H1 (cell line): ENCODE data around the gene AFF4. TPM values are rescaled to one million over a fixed set of nuclear protein-coding genes. Genes with fewer than 3 reads are reported as not detected.

Source experiments
- BRCA1 ChIP-seq: IDR thresholded peaks from 2 replicates; pipeline ENCODE4 v1.6.1; 2012; ENCODE audit warnings: low read depth, low read length, improper control_type of control experiment
- CHD7 ChIP-seq: fragments of 300-600 bp; sonication (generic); IDR thresholded peaks from 2 replicates; pipeline ENCODE4 v1.7.1; 2012; ENCODE audit warnings: low read length, moderate library complexity, mild to moderate bottlenecking, inconsistent platforms; ENCODE audit not compliant: insufficient replicate concordance
- RAD21 ChIP-seq, 2 experiments: IDR thresholded peaks in 1 of 2; conservative IDR thresholded peaks in 1 of 2; 2 replicates each; pipeline ENCODE4 v1.6.1; 2011; ENCODE audit warnings: low read depth in 2 of 2, low read length in 2 of 2, improper control_type of control experiment in 1 of 2, inconsistent platforms in 1 of 2, mild to moderate bottlenecking in 1 of 2, moderate library complexity in 1 of 2
- RFX5 ChIP-seq: IDR thresholded peaks from 2 replicates; pipeline ENCODE4 v1.6.1; 2011; ENCODE audit warnings: low read depth, low read length, improper control_type of control experiment, borderline replicate concordance
- RNF2 ChIP-seq: fragments of 200-900, 300-1000 bp; sonication (generic); IDR thresholded peaks from 2 replicates; pipeline ENCODE4 v1.7.1; 2016; ENCODE audit warnings: borderline replicate concordance, low read depth, mild to moderate bottlenecking, antibody characterized with exemption, low read length; ENCODE audit not compliant: poor library complexity, severe bottlenecking; ENCODE audit errors: missing control alignments
- SIN3A ChIP-seq, 2 experiments: IDR thresholded peaks in 1 of 2; conservative IDR thresholded peaks in 1 of 2; 2 replicates each; pipeline ENCODE4 v1.6.1; 2011 to 2012; ENCODE audit warnings: low read length in 2 of 2, improper control_type of control experiment in 1 of 2, low read depth in 1 of 2, mild to moderate bottlenecking in 1 of 2
- SUZ12 ChIP-seq: fragments of 200-600 bp; sonication (generic); IDR thresholded peaks from 2 replicates; pipeline ENCODE4 v1.6.1; 2012; ENCODE audit warnings: mild to moderate bottlenecking, inconsistent platforms, low read length, moderate library complexity, mixed read lengths
- TCF12 ChIP-seq: IDR thresholded peaks from 2 replicates; pipeline ENCODE4 v1.6.1; 2011; ENCODE audit warnings: low read depth, mild to moderate bottlenecking, low read length
- polyA plus RNA-seq, 7 experiments: library from polyadenylated mRNA; depleted of rRNA in 3 of 7; stranded (reverse) in 5 of 7; unstranded in 2 of 7; fragments of >200 nt in 5 of 7; fragments of 200-250 nt in 2 of 7; gene quantifications; 1 replicate in 5 of 7; 2 replicates in 1 of 7; 4 replicates in 1 of 7; pipeline versions ENCODE4 v1.2.1 to v1.2.3, GENCODE V29; 2011 to 2013; ENCODE audit warnings: missing spikeins in 2 of 7, mixed read lengths in 2 of 7
- total RNA-seq: library from RNA; stranded (reverse); fragmentation: NEBNext Ultra II Directional; extraction: Animal tissue kit (Norgen Biotek cat#: 25700); gene quantifications from 2 replicates; pipeline ENCODE4 v1.2.1, GENCODE V29; 2021

The AFF4 gene
- total and polyA plus RNA-seq, 2 of the 8 experiments (the other 6 are each of a cell fraction or from before 2014, with no cell fraction given) = 12.0 to 61.4 TPM

GRCh38 chr5:132826424-132827082 lies 136.9 kb downstream of the AFF4 start (continued):
- TF ChIP-seq CHD7 (no peak), SIN3A (conservative IDR thresholded peaks at IDR 0.05 in 1 of 2, IDR thresholded peaks at IDR 0.05 in 1 of 2; ENCODE audit: low read depth in 1 of 2, low read length in 2 of 2) (no peak), TCF12 (no peak), SUZ12 (no peak; the same call in 1 of the 2 replicates), BRCA1 (no peak), RFX5 (no peak), RNF2 (no peak), RAD21 (IDR thresholded peaks at IDR 0.05 in 1 of 2, conservative IDR thresholded peaks at IDR 0.05 in 1 of 2; ENCODE audit: low read depth in 2 of 2, low read length in 2 of 2) (no peak)
